ENCODE results near the gene UBE2L5. TPM values are rescaled to one million over a fixed set of nuclear protein-coding genes. Genes with fewer than 3 reads are reported as not detected.

Gene UBE2L5
- total and polyA plus RNA-seq, 2 of the 8 experiments (the other 6 are each of a cell fraction or from before 2014, with no cell fraction given), result not detected

- no peak for TF ChIP-seq CHD7 (IDR thresholded peaks at IDR 0.05; ENCODE audit: insufficient replicate concordance, low read length)
- TF ChIP-seq ZNF274 (IDR thresholded peaks at IDR 0.05; ENCODE audit: borderline replicate concordance, extremely low read depth, low read length), result no peak
- no peak for TF ChIP-seq BRCA1 (IDR thresholded peaks at IDR 0.05; ENCODE audit: low read depth, low read length)
- TF ChIP-seq SAP30 (IDR thresholded peaks at IDR 0.05; ENCODE audit: insufficient read depth, insufficient replicate concordance, low read length), result no peak
- no peak for TF ChIP-seq BCL11A (IDR thresholded peaks at IDR 0.05; ENCODE audit: low read depth in 2 of 2, low read length in 2 of 2)
- no peak for TF ChIP-seq POU5F1 (IDR thresholded peaks at IDR 0.05; ENCODE audit: low read depth, low read length)
- TF ChIP-seq TAF7 (optimal IDR thresholded peaks at IDR 0.05; ENCODE audit: borderline replicate concordance, low read depth, low read length), result no peak
- TF ChIP-seq E2F6 (IDR thresholded peaks at IDR 0.05), result no peak
- no peak for TF ChIP-seq CREB1 (IDR thresholded peaks at IDR 0.05)
Observed at GRCh38 chr13:30431269-30431940, 9.1 kb downstream of the UBE2L5 start (continued).

All from H1 (cell line).